ENCODE results near the gene MUTYH.

- no peak for TF ChIP-seq CTCF (IDR thresholded peaks at IDR 0.05)
- no peak for TF ChIP-seq POLR2A (IDR thresholded peaks at IDR 0.05)
These were observed 37.6 kb downstream of the MUTYH start for GRCh38 chr1:45302505-45303150.
